ENCODE results near the gene NPL. TPM values are rescaled to one million over a fixed set of nuclear protein-coding genes. Genes with fewer than 3 reads are reported as not detected.

NPL gene
- total RNA-seq, 2 experiments from 2014 or later: 2.2 to 6.3 TPM

- Histone ChIP-seq H3K4me2 (ENCODE audit: low read length) (no peak overlapping the region), H3K79me2 (ENCODE audit: insufficient read depth, low read depth, low read length) (no peaks in the 10 kb centered on the region), H3K36me3 (ENCODE audit: insufficient read depth, low read length) (no peaks in the 10 kb centered on the region), H3K27ac (ENCODE audit: low read depth, low read length, poor library complexity, severe bottlenecking) (no peak overlapping the region), H2AFZ (ENCODE audit: low read length) (no peak overlapping the region), H3K4me1 (ENCODE audit: insufficient read depth, low read length, poor library complexity, severe bottlenecking) (no peaks in the 10 kb centered on the region), H3K9me2 (ENCODE audit: insufficient read depth, low read length) (no peaks in the 10 kb centered on the region), H3K4me3 (ENCODE audit: low read depth, low read length, poor library complexity, severe bottlenecking) (no peak overlapping the region), H3K9me3 (ENCODE audit: low read length) (no peaks in the 10 kb centered on the region), H4K20me1 (ENCODE audit: insufficient read depth, low read length) (no peaks in the 10 kb centered on the region)
- no peak for TF ChIP-seq CTCF (conservative IDR thresholded peaks at IDR 0.05; ENCODE audit: low read length)
- TF ChIP-seq EZH2phosphoT487 (IDR thresholded peaks at IDR 0.05; ENCODE audit: borderline replicate concordance, low read depth, low read length): no peak
- intact Hi-C loops (cut with micrococcal nuclease; ENCODE audit: unreplicated experiment): no loop called here
- no TSS peak for BruUV-seq (replicated peaks)
- ChIA-PET POLR2A (interaction anchor here (0.5 to 0.7 kb wide), 2 partner anchors 12 to 135 kb away, joined by 3 to 4 read pairs; no protein-coding TSS in a partner anchor), CTCF (ENCODE audit: unreplicated experiment) (no interaction called here)
- no peak for DNase-seq (ENCODE audit: low spot score)
Measured at GRCh38 chr1:182816863-182817262, 27.3 kb downstream of the NPL start.

- no peak overlapping the region for H2AFZ ChIP-seq (ENCODE audit: low read length)
- no peaks in the 10 kb centered on the region for H3K36me3 ChIP-seq (ENCODE audit: insufficient read depth, low read length)
- BruUV-seq (replicated peaks): no TSS peak
- H3K9me2 ChIP-seq (ENCODE audit: insufficient read depth, low read length): no peaks in the 10 kb centered on the region
- no peak overlapping the region for H3K27ac ChIP-seq (ENCODE audit: low read depth, low read length, poor library complexity, severe bottlenecking)
- ChIA-PET POLR2A (no interaction called here), CTCF (ENCODE audit: unreplicated experiment) (no interaction called here)
- intact Hi-C loops (cut with micrococcal nuclease; ENCODE audit: unreplicated experiment): no loop called here
- TF ChIP-seq EZH2phosphoT487 (IDR thresholded peaks at IDR 0.05; ENCODE audit: borderline replicate concordance, low read depth, low read length) (no peak), CTCF (conservative IDR thresholded peaks at IDR 0.05; ENCODE audit: low read length) (no peak)
- H3K4me2 ChIP-seq (ENCODE audit: low read length): no peak overlapping the region
- no peaks in the 10 kb centered on the region for H3K9me3 ChIP-seq (ENCODE audit: low read length)
- no peak for DNase-seq (ENCODE audit: low spot score)
- H4K20me1 ChIP-seq (ENCODE audit: insufficient read depth, low read length): no peaks in the 10 kb centered on the region
- no peak overlapping the region for H3K4me3 ChIP-seq (ENCODE audit: low read depth, low read length, poor library complexity, severe bottlenecking)
- no peaks in the 10 kb centered on the region for H3K79me2 ChIP-seq (ENCODE audit: insufficient read depth, low read depth, low read length)
- no peaks in the 10 kb centered on the region for H3K4me1 ChIP-seq (ENCODE audit: insufficient read depth, low read length, poor library complexity, severe bottlenecking)
Measured at GRCh38 chr1:182817802-182818201, 28.2 kb downstream of the NPL start.

GRCh38 chr1:182823220-182823619, 33.6 kb downstream of the NPL start:
- no peaks in the 10 kb centered on the region for H4K20me1 ChIP-seq (ENCODE audit: insufficient read depth, low read length)
- TF ChIP-seq CTCF (conservative IDR thresholded peaks at IDR 0.05; ENCODE audit: low read length) (no peak), EZH2phosphoT487 (IDR thresholded peaks at IDR 0.05; ENCODE audit: borderline replicate concordance, low read depth, low read length) (no peak)
- no peak overlapping the region for H3K27ac ChIP-seq (ENCODE audit: low read depth, low read length, poor library complexity, severe bottlenecking)
- POLR2A ChIA-PET: interaction anchor here (1.2 kb wide), 1 partner anchor 22 kb away, joined by 3 read pairs; no protein-coding TSS in a partner anchor
- no TSS peak for BruUV-seq (replicated peaks)
- H3K4me3 ChIP-seq (ENCODE audit: low read depth, low read length, poor library complexity, severe bottlenecking): no peak overlapping the region
- no peak for DNase-seq (ENCODE audit: low spot score)
- no peaks in the 10 kb centered on the region for H3K9me3 ChIP-seq (ENCODE audit: low read length)
- no peaks in the 10 kb centered on the region for H3K36me3 ChIP-seq (ENCODE audit: insufficient read depth, low read length)
- H2AFZ ChIP-seq (ENCODE audit: low read length): no peak overlapping the region
- H3K79me2 ChIP-seq (ENCODE audit: insufficient read depth, low read depth, low read length): no peaks in the 10 kb centered on the region
- H3K4me1 ChIP-seq (ENCODE audit: insufficient read depth, low read length, poor library complexity, severe bottlenecking): peaks cover 8% of the 10 kb centered on the region
- CTCF ChIA-PET (ENCODE audit: unreplicated experiment): no interaction called here
- intact Hi-C loops (cut with micrococcal nuclease; ENCODE audit: unreplicated experiment): no loop called here
- H3K9me2 ChIP-seq (ENCODE audit: insufficient read depth, low read length): no peaks in the 10 kb centered on the region
- H3K4me2 ChIP-seq (ENCODE audit: low read length): no peak overlapping the region

Measured in OCI-LY7 (cell line).